OCI-M2 (cell line): ENCODE measurements around the gene NUP188.
A peak's percentile ranks its signal among the peaks of the same experiment; 100 is the strongest.
"Not testable (repeated sequence)": the region's sequence is repeated elsewhere in the genome, so short reads cannot be mapped to it uniquely, and the experiment has no call there.

Experiments used
- DNase-seq: peaks from one replicate; lab custom pipeline; 2025; ENCODE audit not compliant: unreplicated experiment; lab: John Stamatoyannopoulos, UW

The NUP188 gene

GRCh38 chr9:128944966-128945365 lies 2.5 kb upstream of the NUP188 start:
- DNase-seq, result not testable (repeated sequence)

- no peak for DNase-seq
Observed at GRCh38 chr9:128945798-128946501, 1.5 kb upstream of the NUP188 start.

GRCh38 chr9:128946571-128947276 lies 775 bp upstream of the NUP188 start:
- DNase-seq, result no peak

GRCh38 chr9:128947277-128947526 lies 297 bp upstream of the NUP188 start:
- DNase-seq, result no peak

GRCh38 chr9:128961403-128961802 lies 13.9 kb downstream of the NUP188 start:
- DNase-seq, result not testable (repeated sequence)

GRCh38 chr9:128969491-128969890 lies 22.0 kb downstream of the NUP188 start:
- DNase-seq, result no peak

- DNase-seq, result no peak
Observed at GRCh38 chr9:128972956-128973355, 25.5 kb downstream of the NUP188 start.

- no peak for DNase-seq
Observed at GRCh38 chr9:128979111-128979510, 31.6 kb downstream of the NUP188 start.

GRCh38 chr9:128983536-128983935 lies 36.0 kb downstream of the NUP188 start:
- no peak for DNase-seq

GRCh38 chr9:128986671-128987070 lies 39.2 kb downstream of the NUP188 start:
- no peak for DNase-seq

GRCh38 chr9:128987805-128988204 lies 40.3 kb downstream of the NUP188 start:
- no peak for DNase-seq

- no peak for DNase-seq
Observed at GRCh38 chr9:128992995-128993394, 45.5 kb downstream of the NUP188 start.

GRCh38 chr9:128995791-128996190 lies 48.3 kb downstream of the NUP188 start:
- no peak for DNase-seq

- DNase-seq, result no peak
Observed at GRCh38 chr9:128998462-128998861, 51.0 kb downstream of the NUP188 start.

- DNase-seq, result no peak
Observed at GRCh38 chr9:128999581-129000206, 52.2 kb downstream of the NUP188 start.

- DNase-seq, result no peak
Observed at GRCh38 chr9:129001504-129002325, 54.2 kb downstream of the NUP188 start.

- DNase-seq, result no peak
Observed at GRCh38 chr9:129002992-129003391, 55.5 kb downstream of the NUP188 start.

GRCh38 chr9:129004173-129004572 lies 56.7 kb downstream of the NUP188 start:
- DNase-seq, result not testable (repeated sequence)

- DNase-seq, result no peak
Observed at GRCh38 chr9:129005336-129005997, 58.0 kb downstream of the NUP188 start.

GRCh38 chr9:129006328-129007034 lies 59.0 kb downstream of the NUP188 start:
- peak; percentile 23 for DNase-seq
